H1 (cell line): ENCODE data around the gene SYNDIG1. TPM values are rescaled to one million over a fixed set of nuclear protein-coding genes. Genes with fewer than 3 reads are reported as not detected.

ENCODE experiments used
- CTCF ChIA-PET: fragments of 300-600 bp; sonication (Branson Sonifier 250); formaldehyde crosslinking; loops from one replicate; lab custom pipeline; 2021; ENCODE audit not compliant: partially characterized antibody; lab: Charles Lee
- POLR2A ChIA-PET: fragments of 300-600 bp; sonication (Branson Sonifier 250); formaldehyde crosslinking; loops from one replicate; lab custom pipeline; 2021; ENCODE audit warnings: inconsistent platforms; ENCODE audit not compliant: partially characterized antibody; lab: Charles Lee
- DNase-seq, 2 experiments: peaks; one replicate each; pipeline versions ENCODE4 v3.0.0 to v3.0.0-alpha.2; 2010 to 2022; ENCODE audit warnings: low spot score in 2 of 2, low read depth in 1 of 2, mixed read lengths in 1 of 2
- FAIRE-seq: peaks from 2 replicates; lab custom pipeline; 2011; peaks lifted over from hg19 to GRCh38; lab: Jason Lieb, UNC
- H2AFZ ChIP-seq: 2 replicates; pipeline ENCODE4 v1.8.1; 2012; ENCODE audit warnings: low read length, inconsistent platforms
- H2AK5ac ChIP-seq: 2 replicates; pipeline ENCODE4 v1.6.1; 2013; ENCODE audit warnings: low read depth, low read length
- H2BK120ac ChIP-seq: replicated peaks from 2 replicates; pipeline ENCODE3; 2013; ENCODE audit warnings: low read depth, low read length, inconsistent platforms
- H2BK12ac ChIP-seq: 2 replicates; pipeline ENCODE4 v1.6.1; 2013; ENCODE audit warnings: low read depth, low read length
- H2BK15ac ChIP-seq: 2 replicates; pipeline ENCODE4 v1.6.1; 2013; ENCODE audit warnings: low read length
- H2BK20ac ChIP-seq: 2 replicates; pipeline ENCODE4 v1.6.1; 2013; ENCODE audit warnings: low read length
- H2BK5ac ChIP-seq: 2 replicates; pipeline ENCODE4 v1.6.1; 2013; ENCODE audit warnings: low read depth, low read length
- H3K14ac ChIP-seq: 2 replicates; pipeline ENCODE4 v1.6.1; 2013; ENCODE audit warnings: inconsistent platforms; ENCODE audit not compliant: insufficient read length
- H3K18ac ChIP-seq: 2 replicates; pipeline ENCODE4 v1.6.1; 2013; ENCODE audit warnings: low read length; ENCODE audit errors: extremely low read depth
- H3K23ac ChIP-seq: 2 replicates; pipeline ENCODE4 v1.6.1; 2013; ENCODE audit warnings: inconsistent platforms; ENCODE audit not compliant: insufficient read length
- H3K23me2 ChIP-seq: 2 replicates; pipeline ENCODE4 v1.6.1; 2013; ENCODE audit warnings: low read depth, low read length
- H3K27ac ChIP-seq: 2 replicates; pipeline ENCODE4 v1.6.1; 2011; ENCODE audit warnings: low read depth, low read length, inconsistent platforms
- H3K27me3 ChIP-seq, 4 experiments: replicated peaks in 1 of 4; 1 replicate in 1 of 4; 2 replicates in 3 of 4; pipeline versions ENCODE4 v1.6.1 to v1.8.1; 2011 to 2013; ENCODE audit warnings: low read length in 3 of 4, mild to moderate bottlenecking in 3 of 4, inconsistent platforms in 2 of 4, mixed read lengths in 2 of 4, moderate library complexity in 1 of 4; ENCODE audit not compliant: control insufficient read depth in 3 of 4, insufficient read depth in 3 of 4; ENCODE audit errors: extremely low read depth in 1 of 4
- H3K36me3 ChIP-seq, 4 experiments: 2 replicates each; pipeline versions ENCODE4 v1.6.1 to v1.8.1; 2011 to 2013; ENCODE audit warnings: mild to moderate bottlenecking in 4 of 4, low read length in 3 of 4, moderate library complexity in 2 of 4, control low read depth in 1 of 4, inconsistent platforms in 1 of 4; ENCODE audit not compliant: insufficient read depth in 4 of 4, control insufficient read depth in 2 of 4
- H3K4ac ChIP-seq: replicated peaks from 2 replicates; pipeline ENCODE3; 2013; ENCODE audit warnings: low read length, low read depth, mixed read lengths, inconsistent platforms; ENCODE audit not compliant: insufficient read length
- H3K4me1 ChIP-seq, 4 experiments: replicated peaks in 1 of 4; 1 replicate in 1 of 4; 2 replicates in 3 of 4; pipeline versions ENCODE4 v1.6.1 to v1.8.1; 2011 to 2013; ENCODE audit warnings: low read length in 3 of 4, inconsistent platforms in 2 of 4, mixed read lengths in 1 of 4; ENCODE audit not compliant: insufficient read depth in 4 of 4, control insufficient read depth in 3 of 4
- H3K4me2 ChIP-seq, 2 experiments: 2 replicates each; pipeline versions ENCODE4 v1.6.1 to v1.8.1; 2011 to 2013; ENCODE audit warnings: low read depth in 2 of 2, low read length in 2 of 2, control low read depth in 1 of 2, inconsistent platforms in 1 of 2, mild to moderate bottlenecking in 1 of 2; ENCODE audit not compliant: insufficient read depth in 1 of 2
- H3K4me3 ChIP-seq, 4 experiments: fragments of 200-600, 300-600 bp in 1 of 4; sonication (generic), shearing (Covaris generic), sonication (Bioruptor Twin) in 1 of 4; 2 replicates each; pipeline versions ENCODE4 v1.5.1 to v1.8.1; 2011 to 2016; ENCODE audit warnings: low read length in 4 of 4, low read depth in 3 of 4, control low read depth in 2 of 4, inconsistent platforms in 2 of 4, mild to moderate bottlenecking in 2 of 4, mixed read lengths in 1 of 4, moderate library complexity in 1 of 4; ENCODE audit not compliant: insufficient read depth in 2 of 4; ENCODE audit errors: extremely low read depth in 1 of 4
- H3K56ac ChIP-seq: replicated peaks from 2 replicates; pipeline ENCODE3; 2013; ENCODE audit warnings: low read depth, mild to moderate bottlenecking, mixed read lengths, low read length, inconsistent platforms; ENCODE audit not compliant: insufficient read length
- H3K79me1 ChIP-seq: 2 replicates; pipeline ENCODE4 v1.6.1; 2013; ENCODE audit warnings: low read depth, low read length, control low read depth
- H3K79me2 ChIP-seq, 2 experiments: 2 replicates each; pipeline versions ENCODE4 v1.6.1 to v1.8.1; 2012 to 2013; ENCODE audit warnings: low read length in 2 of 2, mild to moderate bottlenecking in 2 of 2, inconsistent platforms in 1 of 2; ENCODE audit not compliant: insufficient read depth in 2 of 2, control insufficient read depth in 1 of 2
- H3K9ac ChIP-seq, 4 experiments: replicated peaks in 1 of 4; 1 replicate in 1 of 4; 2 replicates in 3 of 4; pipeline versions ENCODE4 v1.6.1 to v1.8.1; 2011 to 2013; ENCODE audit warnings: low read depth in 3 of 4, low read length in 3 of 4, control low read depth in 2 of 4, mild to moderate bottlenecking in 2 of 4, moderate library complexity in 2 of 4, inconsistent platforms in 1 of 4; ENCODE audit errors: extremely low read depth in 1 of 4
- H3K9me3 ChIP-seq, 2 experiments: 2 replicates each; pipeline versions ENCODE4 v1.6.1 to v1.8.1; 2012 to 2013; ENCODE audit warnings: mild to moderate bottlenecking in 2 of 2, moderate library complexity in 2 of 2, control low read depth in 1 of 2, inconsistent platforms in 1 of 2, low read depth in 1 of 2, low read length in 1 of 2, mixed read lengths in 1 of 2; ENCODE audit not compliant: insufficient read depth in 2 of 2
- H4K20me1 ChIP-seq, 2 experiments: replicated peaks in 1 of 2; 2 replicates each; pipeline versions ENCODE3 to v1.8.1; 2011 to 2013; ENCODE audit warnings: inconsistent platforms in 2 of 2, low read length in 2 of 2, mild to moderate bottlenecking in 1 of 2; ENCODE audit not compliant: insufficient read depth in 2 of 2, control insufficient read depth in 1 of 2
- H4K5ac ChIP-seq: 2 replicates; pipeline ENCODE4 v1.6.1; 2013; ENCODE audit warnings: low read length, low read depth, mixed read lengths, inconsistent platforms; ENCODE audit not compliant: insufficient read length
- H4K8ac ChIP-seq: 2 replicates; pipeline ENCODE4 v1.8.0; 2013; ENCODE audit warnings: mild to moderate bottlenecking, moderate library complexity, low read length, inconsistent platforms; ENCODE audit not compliant: insufficient read depth; ENCODE audit errors: extremely low read depth
- H4K91ac ChIP-seq: replicated peaks from 2 replicates; pipeline ENCODE3; 2013; ENCODE audit warnings: low read length, mixed read lengths, inconsistent platforms; ENCODE audit not compliant: insufficient read length
- ASH2L ChIP-seq: fragments of 200-600, 300-600 bp; sonication (generic); IDR thresholded peaks from one replicate; pipeline ENCODE4 v1.7.1; 2017; ENCODE audit warnings: low read length
- CREB1 ChIP-seq: IDR thresholded peaks from 2 replicates; pipeline ENCODE4 v1.6.1; 2012; ENCODE audit warnings: inconsistent platforms
- NANOG ChIP-seq: IDR thresholded peaks from 2 replicates; pipeline ENCODE4 v1.6.1; 2011; ENCODE audit warnings: low read length, low read depth, mild to moderate bottlenecking, inconsistent platforms; ENCODE audit not compliant: insufficient read depth, poor library complexity, severe bottlenecking
- RNF2 ChIP-seq: fragments of 200-900, 300-1000 bp; sonication (generic); IDR thresholded peaks from 2 replicates; pipeline ENCODE4 v1.7.1; 2016; ENCODE audit warnings: borderline replicate concordance, low read depth, mild to moderate bottlenecking, antibody characterized with exemption, low read length; ENCODE audit not compliant: poor library complexity, severe bottlenecking; ENCODE audit errors: missing control alignments
- WGBS, 2 experiments: shearing (Covaris generic) in 1 of 2; methylation state at CpG; one replicate each; pipeline versions ENCODE4 v1.1.6 to v1.1.7; 2013 to 2015; ENCODE audit warnings: low lambda C conversion rate in 2 of 2, mixed read lengths in 2 of 2, inconsistent platforms in 1 of 2, low coverage in 1 of 2, missing lambda C conversion rate in 1 of 2; ENCODE audit not compliant: insufficient replicate concordance in 2 of 2, insufficient coverage in 1 of 2, insufficient read length in 1 of 2; ENCODE audit errors: extremely low coverage in 1 of 2, missing lambda C conversion rate in 1 of 2; 5-methylcytosine and 5-hydroxymethylcytosine counted together
- polyA plus RNA-seq, 7 experiments: library from polyadenylated mRNA; depleted of rRNA in 3 of 7; stranded (reverse) in 5 of 7; unstranded in 2 of 7; fragments of >200 nt in 5 of 7; fragments of 200-250 nt in 2 of 7; gene quantifications; 1 replicate in 5 of 7; 2 replicates in 1 of 7; 4 replicates in 1 of 7; pipeline versions ENCODE4 v1.2.1 to v1.2.3, GENCODE V29; 2011 to 2013; ENCODE audit warnings: missing spikeins in 2 of 7, mixed read lengths in 2 of 7
- total RNA-seq: library from RNA; stranded (reverse); fragmentation: NEBNext Ultra II Directional; extraction: Animal tissue kit (Norgen Biotek cat#: 25700); gene quantifications from 2 replicates; pipeline ENCODE4 v1.2.1, GENCODE V29; 2021

The SYNDIG1 gene
- total and polyA plus RNA-seq, 2 of the 8 experiments (the other 6 are each of a cell fraction or from before 2014, with no cell fraction given) = 6.5 to 7.8 TPM

- Histone ChIP-seq H2BK5ac (no peak overlapping the region), H3K27ac (no peak overlapping the region), H3K4me1 (no peaks in the 10 kb centered on the region; a peak in 3 of 7 replicates), H3K56ac (no peak overlapping the region), H3K27me3 (no peaks in the 10 kb centered on the region), H2AFZ (no peak overlapping the region), H4K20me1 (peaks cover 0 to 3% of the 10 kb centered on the region in 2 experiments), H3K23me2 (no peaks in the 10 kb centered on the region), H2BK20ac (no peak overlapping the region), H2BK120ac (no peak overlapping the region), H3K14ac (no peak overlapping the region), H3K4ac (no peak overlapping the region), H4K91ac (no peak overlapping the region), H2BK15ac (no peak overlapping the region), H3K18ac (no peak overlapping the region), H3K36me3 (no peaks in the 10 kb centered on the region), H3K79me2 (peaks cover 0 to 15% of the 10 kb centered on the region in 2 experiments; a peak in 3 of 4 replicates), H4K8ac (no peak overlapping the region), H2AK5ac (no peak overlapping the region), H3K79me1 (peaks cover 4% of the 10 kb centered on the region; the same call in 1 of the 2 replicates), H3K4me2 (no peak overlapping the region), H3K4me3 (no peak overlapping the region), H4K5ac (no peak overlapping the region), H2BK12ac (no peak overlapping the region), H3K23ac (no peak overlapping the region), H3K9ac (no peak overlapping the region), H3K9me3 (no peaks in the 10 kb centered on the region; a peak in 1 of 4 replicates)
- ChIA-PET POLR2A (no interaction called here), CTCF (interaction anchor here (1.1 kb wide), 1 partner anchor 248 kb away, joined by 7 read pairs; no protein-coding TSS in a partner anchor)
- no peak for TF ChIP-seq CREB1
- no peak for TF ChIP-seq NANOG
- TF ChIP-seq RNF2 = no peak
- no peak for TF ChIP-seq ASH2L
- DNase-seq = no peak
- FAIRE-seq = no peak
- 92% methylated on average over 6 of the region's 6 CpGs; no CpG with 5 or more reads in 1 of the 2 experiments for WGBS, 2 experiments
Observed at GRCh38 chr20:24531631-24532419, 62.4 kb downstream of the SYNDIG1 start.
